Lower leg skin (tissue), 4 donors: Measurements from ENCODE around the gene MLF2. TPM values are rescaled to one million over a fixed set of nuclear protein-coding genes. Genes with fewer than 3 reads are reported as not detected.

Experiments used
- DNase-seq, 2 donors: peaks; one replicate each; pipeline ENCODE4 v3.0.0-alpha.2; 2019; ENCODE audit warnings: low spot score in 2 of 2
- H3K4me3 ChIP-seq: fragments of 200-600 bp; sonication (generic); 2 replicates; pipeline ENCODE4 v1.5.1; 2017; ENCODE audit warnings: mild to moderate bottlenecking, low read depth; ENCODE audit not compliant: poor library complexity, severe bottlenecking
- POLR2A ChIP-seq, 2 donors: fragments of 450-650 bp; IDR thresholded peaks; one replicate each; pipeline ENCODE4 v1.6.1; 2016 to 2017; ENCODE audit warnings: antibody characterized with exemption in 2 of 2, mild to moderate bottlenecking in 1 of 2, moderate library complexity in 1 of 2
- WGBS, 2 donors: methylation state at CpG; one replicate each; pipeline ENCODE4 v1.1.5; 2018; 5-methylcytosine and 5-hydroxymethylcytosine counted together
- intact Hi-C: fragments of 100-400 bp; cut with DNase I; formaldehyde crosslinking; loops from one replicate; pipeline ENCODE4 v1.15.0; 2023; ENCODE audit warnings: low total_unique reads
- total RNA-seq, 4 donors: library from RNA; depleted of rRNA; stranded (reverse); fragments of >200 nt; gene quantifications; one replicate each; pipeline ENCODE4 v1.1.0, GENCODE V29; 2016
- TF ChIP-seq, protein P1 (sequence below), 3 donors: fragments of 450-650 bp; IDR thresholded peaks; one replicate each; pipeline ENCODE4 v1.5.1; 2016; ENCODE audit warnings: antibody characterized with exemption in 3 of 3, mild to moderate bottlenecking in 3 of 3, moderate library complexity in 2 of 3

MLF2 gene
- total RNA-seq, 4 donors from 2014 or later: 140 to 196 (median 175) TPM

DNA sequence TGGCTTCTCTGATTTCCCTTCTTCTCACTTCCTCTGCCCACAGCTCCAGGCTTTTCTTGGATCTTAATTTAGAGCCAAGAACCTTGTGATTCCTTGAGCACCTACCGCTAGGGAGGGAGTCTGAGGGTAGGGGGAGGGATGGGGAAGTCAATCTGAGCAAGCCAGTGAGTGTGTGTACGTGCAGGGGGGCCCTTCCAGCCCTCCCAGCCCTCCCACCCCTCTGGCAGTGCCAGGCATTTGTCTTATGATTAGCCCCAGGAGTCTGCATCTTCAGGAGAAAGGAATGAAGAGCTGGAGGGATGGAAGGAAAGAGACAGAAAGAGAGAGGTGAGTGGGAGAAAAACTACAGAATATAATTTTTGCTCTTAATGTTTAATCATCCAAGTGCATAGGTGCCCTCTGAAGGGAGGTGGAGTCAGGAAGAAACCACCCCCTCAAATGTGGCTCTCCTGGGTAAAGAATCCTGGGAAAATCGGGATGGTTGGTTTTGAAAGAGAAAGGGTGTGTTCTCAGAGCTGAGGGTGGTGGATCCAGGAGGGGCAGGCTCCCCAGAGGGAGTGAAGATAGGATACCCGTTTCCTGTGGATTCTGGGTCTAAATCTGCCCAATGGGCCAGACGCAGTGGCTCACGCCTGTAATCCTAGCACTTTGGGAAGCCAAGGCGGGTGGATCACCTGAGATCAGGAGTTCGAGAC lies 54.4 kb downstream of the MLF2 start:
- H3K4me3 ChIP-seq: no peak overlapping the region
- no peak for TF ChIP-seq POLR2A (IDR thresholded peaks at IDR 0.05)
- TF ChIP-seq, protein P1, sequence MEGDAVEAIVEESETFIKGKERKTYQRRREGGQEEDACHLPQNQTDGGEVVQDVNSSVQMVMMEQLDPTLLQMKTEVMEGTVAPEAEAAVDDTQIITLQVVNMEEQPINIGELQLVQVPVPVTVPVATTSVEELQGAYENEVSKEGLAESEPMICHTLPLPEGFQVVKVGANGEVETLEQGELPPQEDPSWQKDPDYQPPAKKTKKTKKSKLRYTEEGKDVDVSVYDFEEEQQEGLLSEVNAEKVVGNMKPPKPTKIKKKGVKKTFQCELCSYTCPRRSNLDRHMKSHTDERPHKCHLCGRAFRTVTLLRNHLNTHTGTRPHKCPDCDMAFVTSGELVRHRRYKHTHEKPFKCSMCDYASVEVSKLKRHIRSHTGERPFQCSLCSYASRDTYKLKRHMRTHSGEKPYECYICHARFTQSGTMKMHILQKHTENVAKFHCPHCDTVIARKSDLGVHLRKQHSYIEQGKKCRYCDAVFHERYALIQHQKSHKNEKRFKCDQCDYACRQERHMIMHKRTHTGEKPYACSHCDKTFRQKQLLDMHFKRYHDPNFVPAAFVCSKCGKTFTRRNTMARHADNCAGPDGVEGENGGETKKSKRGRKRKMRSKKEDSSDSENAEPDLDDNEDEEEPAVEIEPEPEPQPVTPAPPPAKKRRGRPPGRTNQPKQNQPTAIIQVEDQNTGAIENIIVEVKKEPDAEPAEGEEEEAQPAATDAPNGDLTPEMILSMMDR (IDR thresholded peaks at IDR 0.05): no peak
- 50 to 52% methylated on average over 8 of the region's 8 CpGs for WGBS, 2 donors
- intact Hi-C loops: no loop called here
- no peak for DNase-seq

Other genes with a start within 250 kb of the MLF2 start
- 1,000 to 10,000 TPM; 1,190 to 2,139 (median 1,514) TPM for gene GAPDH, start 218.6 kb downstream of the MLF2 start, total RNA-seq
- 1 to 10 TPM; 3.3 to 6.8 (median 4.6) TPM for gene IFFO1, start 197.1 kb downstream of the MLF2 start, total RNA-seq
- gene NOP2, start 184.8 kb downstream of the MLF2 start, total RNA-seq: 10 to 100 TPM; 16.2 to 24.0 (median 23.4) TPM
- 100 to 1,000 TPM; 167 to 235 (median 205) TPM for gene CHD4, start 145.8 kb downstream of the MLF2 start, total RNA-seq
- 10 to 100 TPM; 11.0 to 16.4 (median 12.4) TPM for gene LPAR5, start 117.2 kb downstream of the MLF2 start, total RNA-seq
- 1 to 10 TPM in 2 of 4 donors, under 1 TPM in 2; 0.42 to 8.6 (median 0.76) TPM for gene ACRBP, start 105.7 kb downstream of the MLF2 start, total RNA-seq
- gene ING4, start 90.0 kb downstream of the MLF2 start, total RNA-seq: 10 to 100 TPM; 40.8 to 63.6 (median 56.0) TPM
- 10 to 100 TPM; 22.7 to 79.9 (median 33.7) TPM for gene ZNF384, start 63.8 kb downstream of the MLF2 start, total RNA-seq
- gene PIANP, start 52.3 kb downstream of the MLF2 start, total RNA-seq: not detected
- gene COPS7A, start 29.1 kb downstream of the MLF2 start, total RNA-seq: 10 to 100 TPM; 46.3 to 64.6 (median 56.6) TPM
- gene PTMS, start 13.2 kb upstream of the MLF2 start, total RNA-seq: 100 to 1,000 TPM in 2 of 4 donors, 10 to 100 TPM in 2; 91.6 to 131 (median 114) TPM
- gene LAG3, start 19.4 kb upstream of the MLF2 start, total RNA-seq: 1 to 10 TPM in 1 of 4 donors, under 1 TPM in 1, not detected in 2; 0.52 to 1.1 TPM
- 1 to 10 TPM; 2.9 to 7.0 (median 3.6) TPM for gene CD4, start 36.4 kb upstream of the MLF2 start, total RNA-seq
- gene GPR162, start 68.7 kb upstream of the MLF2 start, total RNA-seq: 1 to 10 TPM in 2 of 4 donors, under 1 TPM in 1, not detected in 1; 0.65 to 1.4 (median 1.3) TPM
- gene P3H3, start 75.3 kb upstream of the MLF2 start, total RNA-seq: 10 to 100 TPM in 2 of 4 donors, 1 to 10 TPM in 2; 8.8 to 18.2 (median 11.8) TPM
- gene GNB3, start 87.8 kb upstream of the MLF2 start, total RNA-seq: 1 to 10 TPM in 1 of 4 donors, under 1 TPM in 2, not detected in 1; 0.17 to 1.2 (median 0.52) TPM
- gene CDCA3, start 98.1 kb upstream of the MLF2 start, total RNA-seq: 1 to 10 TPM; 2.0 to 7.1 (median 2.9) TPM
- gene USP5, start 99.0 kb upstream of the MLF2 start, total RNA-seq: 10 to 100 TPM; 61.9 to 79.3 (median 72.5) TPM
- 100 to 1,000 TPM; 265 to 558 (median 432) TPM for gene TPI1, start 114.4 kb upstream of the MLF2 start, total RNA-seq
- 10 to 100 TPM in 3 of 4 donors, 1 to 10 TPM in 1; 6.8 to 14.7 (median 11.5) TPM for gene SPSB2, start 120.2 kb upstream of the MLF2 start, total RNA-seq
- gene LRRC23, start 151.7 kb upstream of the MLF2 start, total RNA-seq: 10 to 100 TPM in 1 of 4 donors, 1 to 10 TPM in 3; 6.4 to 11.5 (median 8.2) TPM
- gene ENO2, start 161.4 kb upstream of the MLF2 start, total RNA-seq: 1 to 10 TPM; 3.6 to 7.9 (median 6.1) TPM
- 100 to 1,000 TPM in 1 of 4 donors, 10 to 100 TPM in 3; 33.4 to 115 (median 64.0) TPM for gene ATN1, start 174.8 kb upstream of the MLF2 start, total RNA-seq
- not detected for gene RNU7-1, start 190.7 kb upstream of the MLF2 start, total RNA-seq
- gene C12orf57, start 190.9 kb upstream of the MLF2 start, total RNA-seq: 100 to 1,000 TPM; 341 to 526 (median 418) TPM
- 10 to 100 TPM; 31.8 to 44.5 (median 34.4) TPM for gene PTPN6, start 198.2 kb upstream of the MLF2 start, total RNA-seq
- gene PHB2, start 217.5 kb upstream of the MLF2 start, total RNA-seq: 100 to 1,000 TPM; 176 to 256 (median 221) TPM
- gene EMG1, start 217.8 kb upstream of the MLF2 start, total RNA-seq: 10 to 100 TPM; 31.7 to 43.1 (median 34.7) TPM